ENCODE data around the gene GRIN3B. TPM values are rescaled to one million over a fixed set of nuclear protein-coding genes. Genes with fewer than 3 reads are reported as not detected.

GRIN3B gene
- total RNA-seq, 1 donor from 2014 or later, result not detected

GRCh38 chr19:964761-965694, 35.2 kb upstream of the GRIN3B start:
- DNase-seq, result no peak

- DNase-seq, result peak; percentile 63
These were observed 33.6 kb upstream of the GRIN3B start for GRCh38 chr19:966485-967088.

- no peak for DNase-seq
These were observed 29.5 kb upstream of the GRIN3B start for GRCh38 chr19:970695-971094.

GRCh38 chr19:971795-972194, 28.4 kb upstream of the GRIN3B start:
- DNase-seq, result no peak

GRCh38 chr19:972281-972680, 27.9 kb upstream of the GRIN3B start:
- no peak for DNase-seq

GRCh38 chr19:973726-974563, 26.3 kb upstream of the GRIN3B start:
- DNase-seq, result no peak

- no peak for DNase-seq
These were observed 25.5 kb upstream of the GRIN3B start for GRCh38 chr19:974564-975257.

GRCh38 chr19:976476-976875, 23.7 kb upstream of the GRIN3B start:
- DNase-seq, result no peak

- DNase-seq, result no peak
These were observed 23.2 kb upstream of the GRIN3B start for GRCh38 chr19:977058-977464.

GRCh38 chr19:979318-979741, 20.9 kb upstream of the GRIN3B start:
- DNase-seq, result no peak

- DNase-seq, result peak; percentile 26
These were observed 19.9 kb upstream of the GRIN3B start for GRCh38 chr19:980133-980998.

- peak; percentile 76 for DNase-seq
These were observed 17.6 kb upstream of the GRIN3B start for GRCh38 chr19:982567-983170.

GRCh38 chr19:984165-984967, 15.9 kb upstream of the GRIN3B start, which contains the start of gene WDR18:
Gene WDR18 (plus strand): TSS chr19:984345. CDS start chr19:984354, 9 bp downstream.
- peak; percentile 97 for DNase-seq

GRCh38 chr19:986083-986482, 14.1 kb upstream of the GRIN3B start:
- DNase-seq, result no peak

- DNase-seq, result no peak
These were observed 12.1 kb upstream of the GRIN3B start for GRCh38 chr19:988081-988480.

GRCh38 chr19:988510-988909, 11.7 kb upstream of the GRIN3B start:
- DNase-seq, result no peak

GRCh38 chr19:989381-990081, 10.7 kb upstream of the GRIN3B start:
- no peak for DNase-seq

GRCh38 chr19:990119-990571, 10.1 kb upstream of the GRIN3B start:
- DNase-seq, result no peak

GRCh38 chr19:990746-991145, 9.5 kb upstream of the GRIN3B start:
- no peak for DNase-seq
